A549 (cell line): Measurements from ENCODE around the gene PRG3. TPM values are rescaled to one million over a fixed set of nuclear protein-coding genes. Genes with fewer than 3 reads are reported as not detected.

Source experiments
- ATAC-seq, 2 experiments: fragments of 200-7000 bp in 1 of 2; fragments of >200 bp in 1 of 2; cut with Nextera tagmentation in 1 of 2; cut with Tn5 transposase in 1 of 2; 3 replicates each; pipeline versions ENCODE4 v1.8.0 to v1.9.1; 2018 to 2020; ENCODE audit warnings: mild to moderate bottlenecking in 1 of 2, moderate library complexity in 1 of 2
- CTCF ChIA-PET: fragments of 300-600 bp; sonication (Branson Sonifier 250); formaldehyde crosslinking; extraction: SDS; loops from one replicate; lab custom pipeline; 2021; ENCODE audit warnings: antibody characterized with exemption, inconsistent platforms; lab: Yijun Ruan, JAX
- POLR2A ChIA-PET: fragments of 350-600 bp; formaldehyde crosslinking; extraction: SDS; loops from one replicate; lab custom pipeline; 2021; ENCODE audit warnings: antibody characterized with exemption, inconsistent platforms; lab: Yijun Ruan, JAX
- DNase-seq, 2 experiments: peaks; one replicate each; pipeline versions ENCODE4 v3.0.0 to v3.0.0-alpha.2; 2011 to 2016; ENCODE audit warnings: low read depth in 1 of 2, low spot score in 1 of 2
- FAIRE-seq: peaks from 2 replicates; lab custom pipeline; 2011; peaks lifted over from hg19 to GRCh38; lab: Jason Lieb, UNC
- H3K27ac ChIP-seq, 2 experiments: fragments of >200 bp; sonication (Bioruptor Twin); formaldehyde crosslinking; 3 replicates each; pipeline ENCODE4 v1.5.1; 2016 to 2017
- H3K4me1 ChIP-seq: fragments of >200 bp; sonication (Bioruptor Twin); formaldehyde crosslinking; 3 replicates; pipeline ENCODE4 v1.6.1; 2016
- H3K4me2 ChIP-seq: fragments of >200 bp; sonication (Bioruptor Twin); formaldehyde crosslinking; 3 replicates; pipeline ENCODE4 v1.6.1; 2016
- H3K4me3 ChIP-seq: fragments of >200 bp; sonication (Bioruptor Twin); formaldehyde crosslinking; 3 replicates; pipeline ENCODE4 v1.5.1; 2016
- H3K9me3 ChIP-seq: fragments of >200 bp; sonication (Bioruptor Twin); formaldehyde crosslinking; 3 replicates; pipeline ENCODE4 v1.6.1; 2016
- BHLHE40 ChIP-seq: IDR thresholded peaks from 2 replicates; pipeline ENCODE4 v1.6.1; 2012; ENCODE audit warnings: low read depth, low read length, inconsistent platforms
- CTCF ChIP-seq: fragments of >200 bp; sonication (Bioruptor Twin); formaldehyde crosslinking; IDR thresholded peaks from 3 replicates; pipeline ENCODE4 v1.5.1; 2016
- E2F6 ChIP-seq: IDR thresholded peaks from 2 replicates; pipeline ENCODE4 v1.6.1; 2012; ENCODE audit warnings: low read depth, borderline replicate concordance
- EHF ChIP-seq: fragments of 250-450 bp; sonication (Bioruptor Pico); IDR thresholded peaks from 2 replicates; pipeline ENCODE4 v1.5.0; 2020; ENCODE audit warnings: mild to moderate bottlenecking
- EP300 ChIP-seq, 2 experiments: fragments of >200 bp; sonication (Bioruptor Twin); formaldehyde crosslinking; IDR thresholded peaks; 2 replicates in 1 of 2; 3 replicates in 1 of 2; pipeline ENCODE4 v1.6.1; 2016 to 2017
- FOSB ChIP-seq: fragments of 250-450 bp; sonication (Bioruptor Pico); IDR thresholded peaks from 2 replicates; pipeline ENCODE4 v1.5.0; 2020; ENCODE audit warnings: mild to moderate bottlenecking, moderate library complexity
- FOSL2 ChIP-seq, 2 experiments: fragments of 450-650 bp in 1 of 2; fragments of >200 bp in 1 of 2; sonication (Bioruptor Twin) in 1 of 2; formaldehyde crosslinking; IDR thresholded peaks; 2 replicates each; pipeline versions ENCODE4 v1.5.0 to v1.6.1; 2016 to 2020; ENCODE audit warnings: mild to moderate bottlenecking in 1 of 2, moderate library complexity in 1 of 2
- FOXS1 ChIP-seq: fragments of 250-450 bp; sonication (Bioruptor Pico); IDR thresholded peaks from 2 replicates; pipeline ENCODE4 v1.5.0; 2020; ENCODE audit warnings: mild to moderate bottlenecking, moderate library complexity
- HMGXB4 ChIP-seq: fragments of 250-450 bp; sonication (Bioruptor Pico); IDR thresholded peaks from 2 replicates; pipeline ENCODE4 v1.5.0; 2021; ENCODE audit warnings: mild to moderate bottlenecking, moderate library complexity, borderline replicate concordance
- HOXB13 ChIP-seq: fragments of 250-450 bp; sonication (Bioruptor Pico); IDR thresholded peaks from 2 replicates; pipeline ENCODE4 v1.5.0; 2020; ENCODE audit warnings: low read depth, mild to moderate bottlenecking, moderate library complexity
- JUN ChIP-seq, 2 experiments: fragments of >200 bp; sonication (Bioruptor Twin); formaldehyde crosslinking; IDR thresholded peaks; 2 replicates in 1 of 2; 3 replicates in 1 of 2; pipeline ENCODE4 v1.6.1; 2016 to 2017
- KDM5A ChIP-seq: fragments of 200-600 bp; sonication (generic); IDR thresholded peaks from 2 replicates; pipeline ENCODE4 v1.6.1; 2016; ENCODE audit warnings: antibody characterized with exemption, mild to moderate bottlenecking
- MYC ChIP-seq: IDR thresholded peaks from 2 replicates; pipeline ENCODE4 v1.6.1; 2012; ENCODE audit warnings: mild to moderate bottlenecking, inconsistent platforms, low read length, improper control_type of control experiment, borderline replicate concordance
- PHF8 ChIP-seq: fragments of 200-600 bp; sonication (generic); IDR thresholded peaks from 2 replicates; pipeline ENCODE4 v1.6.1; 2016; ENCODE audit warnings: low read depth, mild to moderate bottlenecking, antibody characterized with exemption, moderate library complexity, borderline replicate concordance
- POLR2A ChIP-seq: IDR thresholded peaks from 2 replicates; pipeline ENCODE4 v1.6.1; 2012; ENCODE audit warnings: mild to moderate bottlenecking, low read length
- RARB ChIP-seq: fragments of 250-450 bp; sonication (Bioruptor Pico); IDR thresholded peaks from 2 replicates; pipeline ENCODE4 v1.8.0; 2021; ENCODE audit warnings: mild to moderate bottlenecking, moderate library complexity
- SMC3 ChIP-seq: fragments of >200 bp; sonication (Bioruptor Twin); formaldehyde crosslinking; IDR thresholded peaks from 3 replicates; pipeline ENCODE4 v1.6.1; 2018; ENCODE audit warnings: inconsistent platforms
- TFCP2L1 ChIP-seq: fragments of 250-450 bp; sonication (Bioruptor Pico); IDR thresholded peaks from 2 replicates; pipeline ENCODE4 v1.5.0; 2021; ENCODE audit warnings: mild to moderate bottlenecking
- USF2 ChIP-seq: fragments of 450-650 bp; IDR thresholded peaks from 2 replicates; pipeline ENCODE4 v1.6.1; 2014; ENCODE audit warnings: antibody characterized with exemption
- ZC3H11A ChIP-seq: fragments of 450-650 bp; IDR thresholded peaks from 2 replicates; pipeline ENCODE4 v1.6.1; 2014; ENCODE audit warnings: antibody characterized with exemption, mild to moderate bottlenecking
- ZFP36 ChIP-seq: fragments of 450-650 bp; IDR thresholded peaks from 2 replicates; pipeline ENCODE4 v1.6.1; 2014; ENCODE audit warnings: borderline replicate concordance; ENCODE audit not compliant: partially characterized antibody
- WGBS: methylation state at CpG from one replicate; pipeline ENCODE4 v1.1.6; 2017; ENCODE audit errors: missing lambda C conversion rate; 5-methylcytosine and 5-hydroxymethylcytosine counted together
- polyA plus RNA-seq, 4 experiments: library from polyadenylated mRNA; depleted of rRNA in 3 of 4; stranded (reverse); fragments of >200 nt; fragmentation: RNase III in 1 of 4; extraction: RNeasy Plus Mini Kit Qiagen cat#74134 plus additional on column Dnase treatment in 1 of 4; gene quantifications; 2 replicates in 3 of 4; 3 replicates in 1 of 4; pipeline ENCODE4 v1.2.3, GENCODE V29; 2011 to 2017

The PRG3 gene
- polyA plus RNA-seq, 2 of the 4 experiments (the other 2 are of a cell fraction) = not detected

GRCh38 chr11:57391539-57391938 lies 10.6 kb upstream of the PRG3 start:
- H3K4me3 ChIP-seq = no peak overlapping the region
- FAIRE-seq (no peak), ATAC-seq (no peak), DNase-seq (no peak)
- H3K27ac ChIP-seq = no peak overlapping the region
- 36% methylated on average over 2 of the region's 2 CpGs for WGBS
- H3K4me2 ChIP-seq = no peak overlapping the region
- no peaks in the 10 kb centered on the region for H3K9me3 ChIP-seq
- ChIA-PET CTCF (interaction anchor here (1.0 to 1.4 kb wide), 2 partner anchors 17 to 67 kb away, joined by 3 to 4 read pairs; no protein-coding TSS in a partner anchor), POLR2A (no interaction called here)
- TF ChIP-seq FOSB (CRISPR knock-in tag) (no peak), HMGXB4 (no peak), HOXB13 (CRISPR knock-in tag) (no peak), EP300 (IDR thresholded peaks at IDR 0.05) (no peak), KDM5A (no peak), MYC (no peak), USF2 (no peak), SMC3 (no peak), CTCF (no peak), E2F6 (no peak), ZC3H11A (no peak), ZFP36 (no peak), RARB (CRISPR knock-in tag) (no peak), POLR2A (no peak), JUN (IDR thresholded peaks at IDR 0.05) (no peak)
- no peaks in the 10 kb centered on the region for H3K4me1 ChIP-seq

GRCh38 chr11:57391111-57391510 lies 10.2 kb upstream of the PRG3 start:
- no peak overlapping the region for H3K27ac ChIP-seq
- FAIRE-seq (no peak), DNase-seq (no peak), ATAC-seq (no peak)
- ChIA-PET POLR2A (no interaction called here), CTCF (interaction anchor here (0.6 to 1.4 kb wide), 2 partner anchors 17 to 27 kb away, joined by 3 to 4 read pairs; no protein-coding TSS in a partner anchor)
- no peak overlapping the region for H3K4me3 ChIP-seq
- no peaks in the 10 kb centered on the region for H3K9me3 ChIP-seq
- WGBS = 53% methylated on average over 3 of the region's 3 CpGs
- H3K4me1 ChIP-seq = no peaks in the 10 kb centered on the region
- H3K4me2 ChIP-seq = no peak overlapping the region
- TF ChIP-seq PHF8 (no peak), USF2 (no peak), EHF (no peak), FOXS1 (CRISPR knock-in tag) (no peak), TFCP2L1 (CRISPR knock-in tag) (no peak), BHLHE40 (no peak), ZFP36 (no peak), KDM5A (no peak), FOSL2 (IDR thresholded peaks at IDR 0.05) (no peak), FOSL2 (CRISPR knock-in tag; IDR thresholded peaks at IDR 0.05) (no peak), HMGXB4 (no peak)
- TF ChIP-seq, all 56 proteins: peak for 0
